Measurements from ENCODE around the gene ZHX3.
"Not testable (repeated sequence)": the region's sequence is repeated elsewhere in the genome, so short reads cannot be mapped to it uniquely, and the experiment has no call there.

ZHX3 gene

GRCh38 chr20:41255655-41256054 is 61.9 kb downstream of the ZHX3 start:
- no peak for DNase-seq

GRCh38 chr20:41249411-41250281 is 67.9 kb downstream of the ZHX3 start:
- DNase-seq = no peak

GRCh38 chr20:41248368-41249024 is 69.0 kb downstream of the ZHX3 start:
- DNase-seq = no peak

- no peak for DNase-seq
Measured at GRCh38 chr20:41247523-41248367, 69.8 kb downstream of the ZHX3 start.

- no peak for DNase-seq
Measured at GRCh38 chr20:41245086-41245707, 72.3 kb downstream of the ZHX3 start.

GRCh38 chr20:41242807-41243206 is 74.7 kb downstream of the ZHX3 start:
- no peak for DNase-seq

- no peak for DNase-seq
Measured at GRCh38 chr20:41242352-41242751, 75.2 kb downstream of the ZHX3 start.

GRCh38 chr20:41237233-41237632 is 80.3 kb downstream of the ZHX3 start:
- not testable (repeated sequence) for DNase-seq

- not testable (repeated sequence) for DNase-seq
Measured at GRCh38 chr20:41236818-41237217, 80.7 kb downstream of the ZHX3 start.

- no peak for DNase-seq
Measured at GRCh38 chr20:41234546-41234945, 83.0 kb downstream of the ZHX3 start.

- no peak for DNase-seq
Measured at GRCh38 chr20:41234041-41234440, 83.5 kb downstream of the ZHX3 start.

GRCh38 chr20:41232973-41233926 is 84.3 kb downstream of the ZHX3 start:
- DNase-seq = no peak

- DNase-seq = no peak
Measured at GRCh38 chr20:41231136-41231535, 86.4 kb downstream of the ZHX3 start.

GRCh38 chr20:41230136-41230535 is 87.4 kb downstream of the ZHX3 start:
- DNase-seq = no peak

GRCh38 chr20:41229259-41229658 is 88.3 kb downstream of the ZHX3 start:
- no peak for DNase-seq

GRCh38 chr20:41228858-41229257 is 88.7 kb downstream of the ZHX3 start:
- DNase-seq = no peak

- DNase-seq = no peak
Measured at GRCh38 chr20:41226426-41226825, 91.1 kb downstream of the ZHX3 start.

- DNase-seq = no peak
Measured at GRCh38 chr20:41225091-41225490, 92.4 kb downstream of the ZHX3 start.

GRCh38 chr20:41224281-41224680 is 93.2 kb downstream of the ZHX3 start:
- no peak for DNase-seq

GRCh38 chr20:41223112-41223511 is 94.4 kb downstream of the ZHX3 start:
- no peak for DNase-seq

- DNase-seq = no peak
Measured at GRCh38 chr20:41222703-41223102, 94.8 kb downstream of the ZHX3 start.

GRCh38 chr20:41222296-41222695 is 95.2 kb downstream of the ZHX3 start:
- no peak for DNase-seq
